NCI-H82 (cell line): Measurements from ENCODE around the gene PRAMEF2.
"Not testable (repeated sequence)": the region's sequence is repeated elsewhere in the genome, so short reads cannot be mapped to it uniquely, and the experiment has no call there.

Source experiments
- DNase-seq: peaks from one replicate; lab custom pipeline; 2025; lab: John Stamatoyannopoulos, UW

Gene PRAMEF2

DNA sequence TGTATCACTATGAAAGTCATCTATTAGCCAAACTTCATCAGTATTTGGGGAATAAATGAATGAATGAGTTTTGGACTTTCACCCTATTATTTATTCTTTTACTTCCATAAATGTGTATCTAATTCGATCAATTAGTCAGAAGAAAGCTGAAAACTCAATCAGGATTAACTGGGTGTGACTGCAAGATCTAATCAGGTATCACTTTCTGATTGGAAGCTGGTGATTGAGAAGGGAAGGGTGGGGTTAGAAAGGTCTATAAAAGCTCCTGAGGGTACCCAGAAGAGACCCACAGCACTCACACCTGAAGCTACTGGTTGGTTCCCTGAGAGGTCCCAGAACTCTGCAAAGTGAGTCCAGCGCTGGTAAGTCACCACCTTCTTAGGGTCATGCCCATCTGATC, at the start of gene PRAMEF2:
TSS of gene PRAMEF2 (plus strand) at position 301 of the 400 bp plus-strand sequence. CDS start 1,924 bp downstream, outside the sequence.
- DNase-seq: not testable (repeated sequence)

DNA sequence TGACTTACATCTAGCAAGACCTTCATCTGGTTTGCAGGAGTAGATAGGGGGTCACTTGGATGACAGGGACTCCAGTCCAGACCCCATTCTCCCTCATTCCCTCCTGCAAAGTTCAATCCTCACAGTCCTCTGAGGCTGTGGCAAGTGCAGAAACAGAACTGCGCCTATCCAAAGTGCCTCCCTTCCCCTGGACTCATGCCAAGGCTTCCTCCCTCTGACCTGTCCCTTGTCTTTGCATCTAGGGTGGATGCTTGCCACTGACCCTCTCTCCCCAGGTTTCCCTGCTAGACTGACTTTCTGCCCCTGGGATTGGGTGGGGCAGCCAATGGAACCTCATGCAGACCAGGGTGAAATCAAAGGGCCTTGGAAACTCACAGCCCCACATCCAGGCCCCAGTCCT, 47.0 kb upstream of the PRAMEF2 start:
- no peak for DNase-seq

DNA sequence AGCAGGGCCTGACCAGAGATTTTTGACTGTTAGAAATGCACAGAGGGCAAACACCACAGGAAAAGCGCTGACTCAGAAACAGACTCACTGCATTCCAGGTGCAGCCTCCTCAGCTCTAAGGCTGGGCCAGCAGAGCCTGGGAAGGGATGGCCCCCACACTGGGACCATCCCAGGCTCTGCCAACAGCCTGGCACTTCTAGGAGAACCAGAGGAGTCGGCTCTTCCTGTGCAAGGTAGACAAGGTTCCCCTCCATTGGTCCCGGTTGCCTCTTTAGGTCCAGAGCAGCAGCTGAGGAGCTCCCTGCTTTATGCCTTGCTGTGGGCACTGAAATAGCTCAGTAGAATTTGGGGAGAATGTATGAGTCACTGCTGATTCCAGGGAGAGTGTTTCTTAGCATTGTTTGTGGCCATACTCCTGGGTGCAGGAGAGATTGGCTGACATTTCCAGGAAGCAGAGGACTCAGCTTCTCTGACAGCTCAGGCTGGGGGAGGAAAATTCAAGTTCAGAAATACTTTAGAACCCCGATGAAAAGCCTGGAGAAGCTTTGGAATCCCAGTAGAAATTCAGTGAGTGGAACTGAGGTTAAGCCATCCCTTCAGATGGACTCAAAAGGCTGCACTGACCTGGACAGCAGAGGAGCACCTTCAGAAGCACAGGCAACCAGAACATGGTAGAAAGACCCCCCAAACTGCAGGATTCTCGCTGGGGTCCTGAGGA, 46.0 kb upstream of the PRAMEF2 start:
- DNase-seq: no peak

GRCh38 chr1:12811409-12811784, 45.5 kb upstream of the PRAMEF2 start:
- no peak for DNase-seq

DNA sequence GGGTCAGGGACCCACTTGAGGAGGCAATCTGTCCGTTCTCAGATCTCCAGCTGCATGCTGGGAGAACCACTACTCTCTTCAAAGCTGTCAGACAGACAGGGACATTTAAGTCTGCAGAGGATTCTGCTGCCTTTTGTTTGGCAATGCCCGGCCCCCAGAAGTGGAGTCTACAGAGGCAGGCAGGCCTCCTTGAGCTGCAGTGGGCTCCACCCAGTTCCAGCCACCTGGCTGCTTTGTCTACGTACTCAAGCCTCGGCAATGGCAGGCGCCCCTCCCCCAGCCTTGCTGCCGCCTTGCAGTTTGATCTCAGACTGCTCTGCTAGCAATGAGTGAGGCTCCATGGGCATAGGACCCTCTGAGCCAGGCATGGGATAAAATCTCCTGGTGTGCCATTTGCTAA, 37.8 kb upstream of the PRAMEF2 start:
- DNase-seq: not testable (repeated sequence)

GRCh38 chr1:12831310-12831709, 25.6 kb upstream of the PRAMEF2 start, which contains the start of gene PRAMEF11:
TSS of gene PRAMEF11 (minus strand) at chr1:12831410. CDS start at chr1:12828789, 2,621 bp downstream.
- not testable (repeated sequence) for DNase-seq

- DNase-seq: not testable (repeated sequence)
Measured at GRCh38 chr1:12833251-12833650, 23.6 kb upstream of the PRAMEF2 start.

DNA sequence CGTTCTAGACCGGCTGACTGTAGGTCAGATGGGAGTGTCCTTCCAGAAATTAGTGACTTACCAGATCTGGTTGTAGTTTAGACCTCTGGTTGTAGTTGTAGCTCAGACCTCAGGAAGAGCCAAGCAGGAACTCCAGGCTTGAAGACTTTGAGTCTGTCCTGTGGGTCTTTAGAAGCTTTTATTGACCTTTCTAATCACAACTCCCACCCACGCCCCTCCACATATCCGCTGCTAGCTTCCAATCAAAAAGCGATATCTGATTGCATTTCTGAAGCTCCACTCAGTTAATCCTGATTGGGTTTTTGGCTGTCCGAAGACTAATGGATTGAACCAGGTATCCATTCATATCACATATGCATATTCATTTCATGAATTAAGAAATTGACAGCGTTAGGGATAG, 8.3 kb upstream of the PRAMEF2 start, which contains the start of gene HNRNPCL1:
TSS of gene HNRNPCL1 (minus strand) at position 101 of the 400 bp plus-strand sequence. CDS start 431 bp downstream, outside the sequence.
- not testable (repeated sequence) for DNase-seq

DNA sequence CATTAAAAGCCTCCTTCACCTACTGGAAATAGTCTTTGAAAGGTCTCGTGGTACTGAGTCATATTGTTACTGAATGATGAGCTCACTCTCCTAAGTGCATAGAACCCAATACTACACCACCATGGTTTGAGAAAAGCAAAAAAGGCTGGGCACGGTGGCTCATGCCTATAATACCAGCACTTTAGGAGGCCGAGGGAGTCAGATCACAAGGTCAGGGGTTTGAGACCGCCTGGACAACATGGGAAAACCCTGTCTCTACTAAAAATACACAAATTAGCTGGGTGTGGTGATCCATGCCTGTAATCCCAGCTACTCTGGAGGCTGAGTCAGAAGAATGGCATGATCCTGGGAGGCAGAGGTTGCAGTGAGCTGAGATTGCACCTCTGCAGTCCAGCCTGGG, 5.1 kb upstream of the PRAMEF2 start:
- DNase-seq: no peak

GRCh38 chr1:12863131-12863880, 6.4 kb downstream of the PRAMEF2 start:
- DNase-seq: not testable (repeated sequence)

- not testable (repeated sequence) for DNase-seq
Measured at GRCh38 chr1:12878453-12878852, 21.6 kb downstream of the PRAMEF2 start.

- not testable (repeated sequence) for DNase-seq
Measured at GRCh38 chr1:12886101-12886500, 29.2 kb downstream of the PRAMEF2 start, which contains the start of gene PRAMEF4. TSS of gene PRAMEF4 (minus strand) at chr1:12886201. CDS start at chr1:12883394, 2,807 bp downstream.

DNA sequence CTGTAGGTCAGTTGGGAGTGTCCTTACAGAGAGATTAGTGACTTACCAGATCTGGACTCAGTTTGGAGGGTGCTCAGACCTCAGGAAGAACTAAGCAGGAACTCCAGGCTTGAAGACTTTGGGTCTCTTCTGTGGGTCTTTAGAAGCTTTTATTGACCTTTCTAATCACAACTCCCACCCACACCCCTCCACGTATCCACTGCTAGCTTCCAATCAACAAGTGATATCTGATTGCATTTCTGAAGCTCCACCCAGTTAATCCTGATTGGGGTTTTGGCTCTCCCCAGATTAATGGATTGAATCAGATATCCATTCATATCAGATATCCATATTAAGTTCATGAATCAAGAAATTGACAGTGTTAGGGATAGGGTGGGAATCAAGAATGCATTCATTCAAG, 41.3 kb downstream of the PRAMEF2 start, which contains the start of gene PRAMEF10:
TSS of gene PRAMEF10 (minus strand) at position 101 of the 400 bp plus-strand sequence. CDS start 2,423 bp downstream, outside the sequence.
- DNase-seq: not testable (repeated sequence)

- DNase-seq: not testable (repeated sequence)
Measured at GRCh38 chr1:12899186-12899585, 42.3 kb downstream of the PRAMEF2 start.

GRCh38 chr1:12903793-12904572, 47.1 kb downstream of the PRAMEF2 start:
- not testable (repeated sequence) for DNase-seq
